NOMO-1 (cell line): ENCODE results near the gene XKR3.
"Not testable (repeated sequence)": the region's sequence is repeated elsewhere in the genome, so short reads cannot be mapped to it uniquely, and the experiment has no call there.

Experiments
- DNase-seq, 2 experiments: peaks; one replicate each; lab custom pipeline; 2025; ENCODE audit not compliant: unreplicated experiment in 2 of 2; lab: John Stamatoyannopoulos, UW

Gene XKR3

DNA sequence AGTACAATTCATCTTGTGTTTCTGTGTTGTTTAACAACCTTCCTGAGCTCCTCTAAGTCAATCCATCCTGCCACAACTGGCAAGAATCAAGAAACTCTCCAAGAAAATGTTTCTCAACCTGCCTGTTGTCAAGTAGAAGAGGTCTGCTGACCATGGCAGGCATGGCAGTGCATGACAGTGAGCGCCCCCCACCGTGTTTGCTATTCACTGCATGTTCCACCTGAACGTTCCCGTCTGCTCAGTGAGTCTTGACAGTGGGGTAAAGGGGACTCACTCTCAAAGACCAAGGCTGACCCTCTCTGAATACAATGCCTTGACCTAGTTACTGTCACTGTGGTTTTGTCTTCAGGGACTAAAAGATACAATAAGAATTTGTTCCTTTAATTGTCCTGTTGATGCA lies 75.9 kb downstream of the XKR3 start:
- not testable (repeated sequence) for DNase-seq

- DNase-seq: not testable (repeated sequence)
Observed at GRCh38 chr22:16748160-16748929, 76.9 kb downstream of the XKR3 start.

GRCh38 chr22:16747266-16748159 lies 77.7 kb downstream of the XKR3 start:
- not testable (repeated sequence) for DNase-seq

DNA sequence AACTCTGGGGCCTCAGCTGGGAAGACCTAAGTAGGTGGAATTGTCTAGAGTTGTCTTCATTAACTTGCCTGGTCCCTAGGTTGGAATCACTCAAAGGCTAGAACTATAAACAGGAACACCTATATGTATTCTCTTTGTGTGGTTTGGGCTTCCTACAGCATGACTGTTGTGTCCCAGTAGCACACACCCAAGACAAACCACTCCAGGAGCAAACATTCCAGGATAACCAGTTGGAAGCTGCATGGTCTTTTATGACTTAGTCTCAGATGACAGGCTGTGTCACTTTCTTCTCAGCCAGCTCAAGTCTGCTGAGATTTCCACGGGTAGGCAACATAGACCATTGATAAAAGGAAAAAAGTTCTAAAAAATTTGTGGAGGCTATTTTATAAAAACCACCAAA lies 90.9 kb downstream of the XKR3 start:
- DNase-seq: not testable (repeated sequence)
